ENCODE data around the gene BCAS3.
"Not testable (repeated sequence)": the region's sequence is repeated elsewhere in the genome, so short reads cannot be mapped to it uniquely, and the experiment has no call there.

BCAS3 gene

DNA sequence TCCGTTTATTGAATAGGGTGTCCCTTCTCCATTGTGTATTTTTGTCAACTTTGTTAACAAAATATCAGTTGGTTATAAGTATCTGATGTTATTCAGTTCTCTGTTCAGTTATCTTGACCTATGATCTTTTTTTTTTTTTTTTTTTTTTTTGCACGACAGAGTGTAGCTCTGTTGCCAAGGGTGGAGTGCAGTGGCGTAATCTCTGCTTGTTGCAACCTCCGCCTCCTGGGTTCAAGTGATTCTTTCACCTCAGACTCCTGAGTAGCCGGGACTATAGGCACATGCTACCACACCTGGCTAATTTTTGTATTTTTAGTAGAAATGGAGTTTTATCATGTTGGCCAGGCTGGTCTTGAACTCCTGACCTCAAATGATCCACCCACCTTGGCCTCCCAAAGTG lies 215.8 kb downstream of the BCAS3 start:
- DNase-seq: no peak

DNA sequence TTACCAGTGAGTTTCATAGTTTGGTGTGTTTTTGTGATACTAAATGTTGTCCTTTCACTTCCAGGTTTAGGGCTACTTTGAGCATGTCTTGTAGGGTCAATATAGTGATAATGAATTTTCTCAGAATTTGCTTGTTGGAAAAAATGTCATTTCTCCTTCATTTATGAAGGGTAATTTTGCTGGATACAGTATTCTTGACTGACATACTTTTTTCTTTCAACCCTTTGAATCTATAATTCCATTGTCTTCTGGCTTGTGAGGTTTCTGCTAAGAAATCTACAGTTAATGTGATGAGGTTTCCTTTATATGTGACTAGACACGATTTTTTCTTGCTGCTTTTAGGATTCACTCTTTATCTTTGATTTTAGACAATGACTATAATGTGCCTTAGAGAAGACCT lies 219.3 kb downstream of the BCAS3 start:
- DNase-seq: no peak

DNA sequence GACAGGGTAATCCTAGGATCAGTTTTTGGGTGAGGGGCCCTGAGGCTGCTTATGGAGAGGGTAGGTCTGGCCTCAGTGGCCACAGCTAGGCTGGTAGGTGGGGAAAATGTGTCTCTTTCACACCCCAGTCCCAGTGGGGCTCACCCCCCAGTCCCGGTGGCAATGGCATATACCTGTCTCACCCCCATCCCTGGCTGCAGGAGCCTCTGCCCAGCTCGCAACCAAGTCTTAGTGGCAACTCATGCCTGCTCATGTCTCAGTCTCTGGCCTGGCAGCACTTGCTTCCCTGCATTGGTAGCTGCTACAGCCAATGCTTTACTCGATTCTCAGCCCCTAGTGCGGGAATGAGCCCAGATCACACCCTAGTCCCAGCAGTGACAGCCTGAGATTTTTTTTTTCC lies 221.5 kb downstream of the BCAS3 start:
- no peak for DNase-seq

DNA sequence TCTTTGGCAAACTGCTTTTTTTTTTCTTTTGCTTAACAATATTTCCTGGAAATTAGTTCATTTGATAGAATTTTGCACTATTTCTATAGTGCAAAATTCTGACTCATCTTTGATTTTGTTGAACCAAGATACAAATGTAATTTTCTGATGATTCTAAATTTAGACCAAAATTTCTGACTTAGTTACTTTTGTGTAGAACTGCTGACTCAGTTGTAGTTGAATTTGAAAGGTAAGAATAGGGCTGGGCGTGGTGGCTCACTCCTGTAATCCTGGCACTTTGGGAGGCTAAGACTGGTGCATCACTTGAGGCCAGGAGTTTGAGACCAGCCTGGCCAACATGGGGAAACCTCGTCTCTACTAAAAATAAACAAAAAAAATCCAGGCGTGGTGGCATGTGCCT lies 223.0 kb downstream of the BCAS3 start:
- no peak for DNase-seq

DNA sequence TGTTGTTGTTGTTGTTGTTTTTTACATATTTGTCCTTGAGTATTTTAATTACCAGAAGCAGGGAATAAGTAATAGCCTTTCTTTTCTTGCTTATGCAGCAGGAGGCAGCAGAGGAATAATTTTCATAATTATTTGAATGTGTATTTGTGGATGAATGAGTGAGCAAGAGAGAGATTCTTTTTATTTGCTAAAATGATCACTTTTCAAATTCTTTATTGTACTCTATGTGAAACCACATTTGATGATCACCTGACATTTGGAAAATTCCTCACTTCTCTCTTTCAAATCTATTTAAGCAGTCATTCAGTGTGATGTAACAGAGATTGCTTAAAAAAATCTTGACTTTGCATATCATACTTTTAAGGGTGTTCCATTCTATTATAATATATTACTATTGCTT lies 223.6 kb downstream of the BCAS3 start:
- no peak for DNase-seq

DNA sequence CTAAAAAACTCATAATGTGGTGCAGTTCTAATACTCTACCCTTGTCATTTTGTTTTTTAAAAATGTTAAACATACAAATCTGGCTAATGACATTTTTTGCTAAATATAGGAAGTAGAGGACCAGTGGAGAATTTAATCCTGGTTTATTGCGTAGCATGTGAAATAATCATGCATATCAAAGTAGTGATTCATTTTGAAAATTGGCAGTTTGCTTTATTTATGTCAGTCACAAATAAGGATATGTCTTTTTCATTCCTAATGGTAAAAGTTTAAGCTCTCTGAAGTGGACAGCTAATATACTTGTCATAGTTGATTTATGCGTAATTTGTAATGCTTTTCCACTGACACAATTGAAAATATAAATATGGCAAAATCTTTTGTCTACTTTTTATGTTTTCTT lies 224.2 kb downstream of the BCAS3 start:
- DNase-seq: no peak

DNA sequence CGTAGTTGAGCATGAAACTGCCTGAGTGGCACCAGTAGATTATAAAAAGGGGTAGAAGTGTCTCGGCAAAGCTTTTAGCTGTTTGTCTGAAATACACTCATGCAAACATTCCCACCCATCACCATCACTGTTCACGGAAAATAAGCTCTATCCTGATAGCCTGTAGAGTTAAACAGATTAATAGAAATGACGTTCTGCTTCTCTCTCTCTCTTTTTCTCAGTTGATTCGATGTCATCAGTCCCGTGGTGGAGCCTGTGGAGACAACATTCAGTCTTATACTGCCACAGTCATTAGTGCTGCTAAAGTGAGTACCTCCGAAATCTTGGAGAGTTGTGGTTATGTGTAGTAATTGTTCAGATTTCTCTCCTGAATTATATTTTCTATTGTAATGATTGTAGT lies 224.7 kb downstream of the BCAS3 start:
- no peak for DNase-seq

DNA sequence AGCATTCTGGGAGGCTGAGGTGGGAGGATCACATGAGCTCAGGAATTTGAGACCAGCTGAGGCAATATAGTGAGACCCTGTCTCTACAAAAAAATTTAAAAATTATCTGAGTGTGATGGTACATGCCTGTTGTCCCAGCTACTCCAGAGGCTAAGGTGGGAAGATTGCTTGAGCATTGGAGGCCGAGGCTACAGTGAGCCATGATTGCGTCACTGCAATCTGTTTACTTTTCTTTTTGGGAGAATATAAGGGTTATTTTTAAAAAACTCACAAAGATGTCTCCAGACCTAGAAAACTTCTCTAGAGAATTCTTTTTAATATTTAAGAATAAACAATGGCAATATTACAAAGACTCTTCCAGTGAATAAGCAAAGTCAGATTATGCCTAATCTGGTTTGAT lies 226.9 kb downstream of the BCAS3 start:
- DNase-seq: no peak

DNA sequence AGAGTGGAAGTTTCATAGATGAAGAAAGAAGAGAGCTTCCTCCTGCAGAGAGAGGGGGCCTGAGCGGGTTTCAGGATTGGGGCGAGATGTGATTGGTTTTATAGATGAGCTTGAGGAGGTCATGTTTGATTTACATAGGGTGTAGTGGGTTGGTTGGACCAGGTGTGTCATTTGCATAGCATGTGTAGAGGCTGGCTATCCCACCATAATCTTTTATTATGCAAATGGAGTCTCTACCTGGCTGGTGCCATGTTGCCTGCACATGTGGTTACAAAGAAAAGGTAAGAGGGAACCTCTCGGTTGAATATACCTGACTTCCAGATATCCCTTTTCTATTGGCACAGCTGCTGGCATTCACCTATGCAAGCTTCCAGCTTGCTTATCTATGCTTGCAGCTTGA lies 228.1 kb downstream of the BCAS3 start:
- no peak for DNase-seq

DNA sequence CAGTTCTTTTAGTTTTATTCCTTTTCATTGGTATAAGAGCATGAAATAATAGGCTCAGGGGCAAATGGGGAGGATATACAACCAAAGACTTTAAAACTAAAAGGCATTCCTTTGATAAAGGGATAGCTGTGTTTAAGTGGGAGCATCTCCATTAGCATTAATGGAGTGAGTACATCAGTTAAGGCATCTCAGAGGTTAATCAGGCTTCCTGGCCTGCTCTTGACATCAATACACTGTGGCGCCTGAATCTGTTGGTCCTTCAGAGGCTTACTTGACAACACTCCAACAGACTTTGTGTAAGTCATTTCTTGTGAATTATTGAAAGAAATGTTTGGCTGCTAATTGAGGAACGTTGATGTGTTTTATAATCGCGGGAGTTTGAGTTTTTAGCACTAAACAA lies 230.7 kb downstream of the BCAS3 start:
- no peak for DNase-seq

DNA sequence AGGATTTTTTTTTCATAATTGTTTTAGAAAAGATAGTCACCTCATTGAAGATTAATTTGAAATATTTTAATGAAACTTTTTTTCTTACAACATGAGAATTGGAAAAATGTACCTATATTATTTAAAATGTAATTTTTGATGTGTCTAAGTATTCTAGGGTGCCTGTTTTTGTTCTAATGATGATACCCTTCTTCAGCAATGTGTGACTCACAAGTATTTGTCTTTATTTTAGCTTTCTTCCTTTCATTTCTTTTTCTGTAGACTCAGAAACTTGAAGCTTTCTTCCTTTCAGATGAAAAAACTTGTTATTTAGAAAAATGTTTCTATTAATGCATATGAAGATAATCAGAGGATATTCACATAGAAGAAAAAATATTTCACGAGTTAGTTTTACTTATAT lies 231.8 kb downstream of the BCAS3 start:
- DNase-seq: no peak

DNA sequence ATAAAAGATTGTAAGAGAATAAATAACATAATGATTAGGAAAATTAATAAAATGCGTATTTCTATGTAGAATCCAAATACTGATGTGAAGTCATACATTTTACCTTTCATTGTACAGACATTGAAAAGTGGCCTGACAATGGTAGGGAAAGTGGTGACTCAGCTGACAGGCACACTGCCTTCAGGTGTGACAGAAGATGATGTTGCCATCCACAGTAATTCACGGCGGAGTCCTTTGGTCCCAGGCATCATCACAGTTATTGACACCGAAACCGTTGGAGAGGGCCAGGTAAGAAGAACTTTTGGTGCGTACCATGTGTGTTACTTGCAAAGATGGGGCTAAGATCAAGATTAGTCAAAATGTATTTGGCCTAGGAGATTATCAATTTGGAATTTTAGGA lies 232.8 kb downstream of the BCAS3 start:
- no peak for DNase-seq

DNA sequence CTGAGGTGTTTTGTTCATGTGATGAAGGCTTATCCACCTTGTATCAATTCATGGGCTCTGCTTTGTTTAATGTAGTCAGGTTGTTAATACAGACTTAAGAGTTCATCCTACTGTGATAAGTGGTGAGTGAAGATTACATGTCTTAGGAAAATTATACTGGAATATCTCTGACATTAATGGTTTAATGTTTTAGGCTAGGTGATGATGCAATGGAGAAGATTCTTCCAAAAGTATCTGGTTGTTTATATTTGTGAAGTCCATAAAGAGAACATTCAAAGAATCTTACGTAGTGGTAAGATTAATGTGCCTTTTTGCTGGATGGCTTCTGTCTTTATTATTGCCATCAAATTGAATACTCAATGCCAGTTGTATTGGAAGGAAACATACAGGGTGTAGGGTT lies 236.4 kb downstream of the BCAS3 start:
- no peak for DNase-seq

DNA sequence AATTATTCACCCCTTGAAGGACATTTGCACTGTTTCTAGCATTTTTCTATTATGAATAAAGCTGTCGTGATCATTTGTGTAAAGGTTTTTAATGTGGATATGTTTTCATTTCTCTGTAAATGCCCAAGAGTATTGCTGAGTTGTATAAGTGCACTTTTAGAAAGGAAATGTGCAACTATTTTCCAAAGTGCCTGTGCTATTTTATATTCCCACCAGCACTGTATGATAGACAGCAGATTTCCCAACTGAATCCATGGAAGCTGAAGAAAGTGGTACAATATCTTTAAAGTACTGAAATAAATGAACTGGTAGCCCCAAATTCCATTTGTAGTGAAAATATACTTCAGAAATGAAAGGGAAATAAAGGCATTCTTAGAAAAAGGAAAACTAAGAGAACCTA lies 238.4 kb downstream of the BCAS3 start:
- DNase-seq: no peak

DNA sequence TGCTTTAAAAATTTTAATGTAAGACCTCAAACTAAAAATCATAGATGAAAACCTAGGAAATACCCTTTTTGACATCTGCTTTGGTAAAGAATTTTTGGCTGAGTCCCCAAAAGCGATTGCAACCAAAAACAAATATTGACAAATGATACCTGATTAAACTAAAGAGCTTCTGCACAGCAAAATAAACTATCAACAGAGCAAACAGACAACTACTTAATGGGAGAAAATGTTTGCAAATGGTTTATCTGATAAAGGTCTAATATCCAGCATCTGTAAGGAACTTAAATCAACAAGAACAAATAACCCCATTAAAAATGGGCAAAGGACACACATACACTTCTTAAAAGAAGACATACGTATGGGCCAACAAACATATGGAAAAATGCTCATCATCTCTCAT lies 242.5 kb downstream of the BCAS3 start:
- DNase-seq: no peak

DNA sequence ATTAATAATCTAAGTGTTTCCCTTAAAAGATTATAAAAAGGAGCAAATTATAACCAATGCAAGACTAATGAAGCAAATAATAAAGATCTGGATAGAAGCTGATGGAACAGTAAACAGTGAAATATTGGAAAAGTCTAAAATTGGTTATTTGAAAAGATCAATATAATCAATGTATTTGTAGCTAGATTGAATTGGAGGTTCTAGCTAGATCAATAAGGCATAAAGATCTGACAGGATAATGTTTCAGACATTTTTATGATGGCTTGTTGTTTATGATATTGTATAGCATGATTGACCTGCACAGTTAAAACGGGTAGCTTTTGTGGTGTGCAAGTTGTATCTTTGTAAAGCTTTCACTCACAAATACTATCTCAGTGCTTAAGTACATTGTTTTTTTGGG lies 245.3 kb downstream of the BCAS3 start:
- DNase-seq: no peak

DNA sequence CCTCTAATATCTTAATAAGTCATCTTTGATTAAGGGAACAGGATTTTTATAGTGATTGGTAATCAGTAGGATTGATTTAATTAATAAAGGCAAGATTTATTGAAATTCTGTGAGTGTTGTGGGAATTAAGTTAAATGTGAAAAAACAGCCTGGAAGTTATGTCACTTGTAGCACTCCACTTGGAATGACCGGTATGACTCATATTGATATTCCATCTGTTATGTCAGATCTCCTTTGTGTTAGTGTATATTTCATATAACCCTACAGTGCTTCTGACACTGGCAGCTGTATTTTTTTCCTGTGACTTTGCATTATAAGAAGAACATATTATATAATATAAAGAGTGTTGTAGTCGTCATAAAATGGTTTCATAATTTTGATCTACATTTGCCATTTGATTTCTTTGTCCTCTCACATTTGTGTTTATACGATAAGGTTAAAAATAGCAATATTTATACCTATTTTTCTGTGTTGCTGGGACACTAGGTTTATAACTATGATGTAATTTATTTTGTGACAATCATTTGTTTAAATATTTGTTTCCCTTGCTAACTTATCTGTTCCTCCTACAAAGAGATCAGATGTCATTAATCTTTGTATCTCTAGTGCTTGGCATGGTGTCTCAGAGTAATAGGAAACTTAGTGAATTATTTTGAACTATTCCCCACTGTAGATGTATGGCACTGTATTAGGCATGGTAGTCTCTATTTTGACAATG lies 249.0 kb downstream of the BCAS3 start:
- DNase-seq: no peak

DNA sequence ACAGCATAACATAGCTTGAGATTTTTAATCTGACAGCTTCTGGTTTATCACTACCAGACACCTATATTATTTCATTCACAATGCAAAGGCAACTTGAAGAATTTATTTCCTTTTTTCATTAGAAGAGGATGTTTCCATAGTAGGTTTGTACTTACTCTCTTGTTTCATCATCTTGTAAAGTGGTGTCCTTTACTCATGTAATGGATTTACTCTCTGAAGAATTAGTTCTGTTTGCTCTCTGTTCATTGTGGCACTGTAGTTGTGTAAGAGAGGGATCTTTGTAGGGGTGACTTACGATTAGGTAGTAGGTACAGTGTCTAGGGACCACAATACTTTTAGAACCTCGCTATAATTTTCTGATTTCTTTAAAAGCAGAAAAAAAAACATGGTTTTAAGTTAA lies 256.1 kb downstream of the BCAS3 start:
- no peak for DNase-seq

DNA sequence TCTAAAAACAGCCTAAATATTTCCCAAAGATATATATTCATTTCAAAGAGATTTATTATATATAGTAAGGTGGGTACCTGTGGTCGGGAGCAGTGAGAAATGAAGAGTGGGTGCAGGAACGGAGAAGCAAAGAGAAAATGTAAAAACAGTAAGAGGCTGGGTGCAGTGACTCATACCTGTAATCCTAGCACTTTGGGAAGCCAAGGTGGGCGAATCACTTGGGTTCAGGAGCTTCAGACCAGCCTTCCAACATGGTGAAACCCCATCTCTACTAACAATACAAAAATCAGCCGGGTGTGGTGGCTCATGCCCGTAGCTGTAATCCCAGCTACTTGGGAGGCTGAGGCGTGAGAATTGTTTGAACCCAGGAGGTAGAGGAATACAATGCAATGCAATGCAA lies 257.1 kb downstream of the BCAS3 start:
- DNase-seq: no peak

DNA sequence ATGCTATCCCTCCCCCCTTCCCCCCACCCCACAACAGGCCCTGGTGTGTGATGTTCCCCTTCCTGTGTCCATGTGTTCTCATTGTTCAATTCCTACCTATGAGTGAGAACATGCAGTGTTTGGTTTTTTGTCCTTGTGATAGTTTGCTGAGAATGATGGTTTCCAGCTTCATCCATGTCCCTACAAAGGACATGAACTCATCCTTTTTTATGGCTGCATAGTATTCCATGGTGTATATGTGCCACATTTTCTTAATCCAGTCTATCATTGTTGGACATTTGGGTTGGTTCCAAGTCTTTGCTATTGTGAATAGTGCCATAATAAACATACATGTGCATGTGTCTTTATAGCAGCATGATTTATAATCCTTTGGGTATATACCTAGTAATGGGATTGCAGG lies 258.3 kb downstream of the BCAS3 start:
- not testable (repeated sequence) for DNase-seq

DNA sequence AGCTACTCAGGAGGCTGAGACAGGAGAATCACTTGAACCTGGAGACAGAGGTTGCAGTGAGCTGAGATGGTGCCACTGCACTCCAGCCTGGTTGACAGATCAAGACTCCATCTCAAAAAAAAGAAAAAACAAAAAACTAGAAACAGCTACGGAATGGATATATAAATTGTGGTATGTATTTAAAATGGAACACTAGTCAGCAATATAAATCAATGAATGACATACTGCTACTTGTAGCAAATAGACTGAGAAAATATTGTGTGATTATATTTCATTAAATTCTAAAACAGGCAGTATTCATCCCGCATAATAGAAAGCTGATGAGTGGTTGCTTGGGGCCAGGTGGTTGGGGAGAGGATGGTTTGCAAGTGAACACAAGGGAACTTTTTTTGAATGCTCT lies 261.7 kb downstream of the BCAS3 start:
- DNase-seq: no peak

DNA sequence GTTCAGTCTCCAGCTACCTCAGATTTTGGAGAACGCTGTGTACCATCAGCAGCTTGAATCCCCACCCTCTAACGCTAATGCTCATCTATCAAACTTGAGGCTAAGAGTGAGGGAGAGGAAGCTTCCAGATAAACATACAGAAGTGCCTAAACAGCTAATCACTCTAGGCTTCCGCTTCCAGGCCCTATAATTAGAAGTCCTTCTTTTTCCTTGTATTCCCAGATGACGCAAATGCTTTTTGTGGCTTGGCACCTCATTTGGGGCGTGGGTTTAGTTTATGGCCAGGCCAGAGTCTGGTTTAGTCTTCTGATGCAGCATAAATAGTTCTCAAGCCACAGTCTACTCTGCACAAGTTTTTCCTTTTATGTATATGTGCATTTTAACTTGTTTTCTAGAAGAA lies 263.4 kb downstream of the BCAS3 start:
- DNase-seq: no peak

DNA sequence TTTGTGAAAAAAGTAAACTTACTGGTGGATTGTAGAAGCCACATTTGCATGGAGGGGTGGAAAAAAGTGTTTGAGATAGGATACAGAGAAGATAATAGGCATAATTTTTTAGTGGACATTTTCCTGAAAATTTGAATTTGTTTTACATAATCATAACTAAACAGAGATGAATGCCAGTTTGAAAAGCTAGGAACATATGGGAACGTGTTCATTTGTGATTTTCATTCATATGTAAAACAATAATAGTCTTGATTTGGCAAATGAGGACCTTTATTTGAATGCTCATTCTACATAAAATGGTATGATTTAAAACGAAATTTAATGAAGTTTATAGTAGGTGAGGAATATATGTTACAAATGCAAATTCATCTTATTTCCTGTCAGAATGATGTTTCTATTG lies 263.9 kb downstream of the BCAS3 start:
- DNase-seq: no peak

DNA sequence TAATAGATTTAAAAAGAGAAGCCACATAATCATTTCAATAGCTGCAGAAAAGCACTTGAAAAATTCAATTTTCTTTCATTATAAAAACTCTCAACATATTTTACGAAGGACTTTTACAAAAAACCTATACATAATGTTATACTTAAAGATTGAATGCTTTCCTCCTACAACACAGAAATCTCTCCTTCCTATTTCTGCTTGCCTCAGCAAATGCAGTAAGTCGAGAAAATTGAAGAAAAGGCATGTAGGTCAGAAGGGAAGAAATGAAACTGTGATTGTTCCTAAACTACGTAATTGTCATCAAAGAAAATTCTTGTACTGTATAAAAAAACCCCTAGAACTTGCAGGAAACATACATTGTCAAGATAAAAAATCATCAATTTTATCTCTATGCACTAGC lies 267.1 kb downstream of the BCAS3 start:
- no peak for DNase-seq

DNA sequence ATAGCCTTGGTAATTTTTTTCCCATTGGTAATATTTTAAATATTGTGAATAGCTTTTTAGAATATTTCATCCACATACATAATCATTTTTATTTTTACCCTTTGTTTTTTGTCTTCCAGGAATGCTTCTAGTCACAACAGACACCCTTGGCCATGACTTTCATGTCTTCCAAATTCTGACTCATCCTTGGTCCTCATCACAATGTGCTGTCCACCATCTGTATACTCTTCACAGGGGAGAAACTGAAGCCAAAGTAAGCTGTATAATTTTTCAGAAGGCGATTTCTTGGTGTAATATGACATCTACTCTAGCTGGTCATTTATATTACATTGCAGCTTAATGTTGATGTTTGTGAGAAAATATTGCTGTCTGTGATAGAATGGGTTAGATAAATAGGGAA lies 269.4 kb downstream of the BCAS3 start:
- no peak for DNase-seq

DNA sequence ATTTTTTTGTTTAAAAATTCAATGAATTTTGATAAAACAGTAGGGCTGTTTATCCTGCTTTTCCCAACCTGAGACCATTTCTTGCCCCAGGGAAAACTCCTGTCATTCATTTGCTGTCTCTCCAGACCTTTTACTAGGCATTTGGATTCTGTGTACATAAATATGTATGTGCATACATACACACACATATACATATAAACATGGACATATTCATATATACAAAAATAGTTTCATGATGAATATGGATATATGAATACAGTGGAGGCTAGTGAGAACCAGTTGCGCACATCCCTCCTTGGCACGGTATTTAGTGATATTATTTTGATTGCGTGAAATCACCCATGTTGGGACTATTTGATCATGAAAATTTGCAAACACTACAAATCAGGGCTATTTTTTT lies 269.9 kb downstream of the BCAS3 start:
- no peak for DNase-seq
